Measurements from ENCODE around the gene NPPB.

The NPPB gene

GRCh38 chr1:11856698-11857097 is 2.0 kb downstream of the NPPB start:
- no peak for DNase-seq

DNA sequence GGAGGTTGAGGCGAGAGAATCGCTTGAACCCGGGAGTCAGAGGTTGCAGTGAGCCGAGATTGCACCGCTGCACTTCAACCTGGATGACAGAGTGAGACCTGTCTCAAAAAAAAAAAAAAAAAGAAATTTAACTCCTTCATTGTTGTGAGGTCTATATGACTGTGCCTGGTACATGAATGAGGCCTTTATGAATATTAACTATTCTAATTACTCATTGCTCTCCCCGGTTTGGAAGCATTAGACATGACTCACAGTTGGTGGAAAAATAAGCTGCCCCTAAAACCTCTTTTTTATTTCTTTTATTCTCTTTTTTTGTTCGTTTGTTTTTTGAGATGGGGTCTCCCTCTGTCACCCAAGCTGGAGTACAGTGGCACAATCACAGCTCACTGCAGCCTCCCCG is 3.3 kb downstream of the NPPB start:
- DNase-seq: no peak

DNA sequence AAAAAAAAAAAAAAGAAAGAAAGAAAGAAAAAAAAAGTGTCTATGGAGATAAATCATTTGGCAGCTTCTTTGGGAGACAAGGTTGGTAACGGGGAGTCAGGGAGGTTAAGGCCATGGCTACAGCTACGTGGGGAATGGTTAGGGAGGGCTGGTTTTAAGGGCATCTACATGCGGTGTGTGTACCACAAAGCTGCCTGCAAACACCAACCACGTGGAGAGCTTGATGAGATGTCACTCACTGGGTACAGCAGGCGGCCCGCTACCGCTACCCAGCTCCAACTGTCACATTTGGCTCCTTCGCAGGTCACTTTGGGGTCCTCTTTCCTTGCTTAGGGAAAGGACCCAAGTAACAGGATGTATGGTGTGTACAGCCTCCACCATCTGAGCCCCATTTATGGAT is 4.2 kb downstream of the NPPB start:
- DNase-seq: no peak

GRCh38 chr1:11851180-11851579 is 7.6 kb downstream of the NPPB start:
- no peak for DNase-seq

DNA sequence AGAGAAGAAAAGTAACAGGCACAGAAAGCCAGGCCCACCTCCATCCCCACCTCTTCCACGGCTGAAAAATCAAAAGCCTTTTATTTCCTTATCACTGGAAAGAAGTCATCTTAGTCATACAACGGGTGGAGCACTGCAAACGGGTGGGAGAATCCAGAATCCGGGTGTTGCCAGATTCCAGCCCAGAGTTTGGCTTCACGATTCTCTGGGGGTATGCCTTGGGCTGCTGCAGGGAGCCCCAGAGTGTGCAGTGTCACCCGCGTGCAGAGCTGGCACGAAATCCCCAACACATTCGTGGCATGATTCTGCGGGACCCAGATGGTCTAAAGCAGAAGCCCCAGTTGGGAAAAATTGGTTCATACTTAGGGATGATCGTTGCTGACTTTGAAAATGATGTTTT is 8.6 kb downstream of the NPPB start:
- no peak for DNase-seq

- DNase-seq: no peak
Observed at GRCh38 chr1:11848373-11848700, 10.4 kb downstream of the NPPB start.

DNA sequence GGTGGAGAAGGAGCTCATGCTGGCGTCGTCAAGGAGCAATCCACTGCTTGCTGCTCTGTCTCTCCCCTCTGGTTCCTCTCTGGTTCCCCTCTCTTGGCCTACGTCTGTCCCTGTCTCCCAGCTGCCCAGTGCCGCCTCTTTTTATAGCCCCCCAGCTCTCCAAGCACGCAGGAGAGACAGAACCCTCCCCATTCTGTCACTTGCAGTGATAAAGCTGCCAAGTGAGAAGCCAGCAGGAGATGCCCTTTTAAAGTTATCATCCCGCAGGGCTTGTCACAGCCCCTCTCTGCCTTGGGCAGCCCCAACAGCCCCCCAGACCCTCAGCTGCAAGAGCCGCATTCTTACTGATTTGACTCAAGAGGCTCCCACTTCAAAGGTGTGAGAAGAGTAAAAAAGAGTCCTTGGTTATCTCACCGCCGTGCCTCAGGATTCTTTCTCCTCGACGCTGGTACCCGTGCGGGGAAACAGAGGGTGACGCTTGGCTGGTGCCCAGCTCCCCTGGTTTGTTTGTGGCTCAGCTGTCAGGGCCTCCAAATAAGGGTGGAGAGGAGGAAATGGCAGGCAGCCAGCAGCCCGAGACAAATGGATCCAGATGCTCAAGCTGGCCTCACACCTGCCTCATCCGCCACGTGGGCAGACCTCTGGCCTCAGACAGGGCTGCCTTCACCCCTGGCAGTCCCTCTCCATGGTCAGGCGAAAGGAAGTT is 10.9 kb downstream of the NPPB start, which contains the start of gene NPPA:
NPPA (minus strand) TSS at position 117 of the 706 bp plus-strand sequence; CDS start at position 18, 99 bp downstream.
- no peak for DNase-seq

- no peak for DNase-seq
Observed at GRCh38 chr1:11845641-11846335, 13.0 kb downstream of the NPPB start.

DNA sequence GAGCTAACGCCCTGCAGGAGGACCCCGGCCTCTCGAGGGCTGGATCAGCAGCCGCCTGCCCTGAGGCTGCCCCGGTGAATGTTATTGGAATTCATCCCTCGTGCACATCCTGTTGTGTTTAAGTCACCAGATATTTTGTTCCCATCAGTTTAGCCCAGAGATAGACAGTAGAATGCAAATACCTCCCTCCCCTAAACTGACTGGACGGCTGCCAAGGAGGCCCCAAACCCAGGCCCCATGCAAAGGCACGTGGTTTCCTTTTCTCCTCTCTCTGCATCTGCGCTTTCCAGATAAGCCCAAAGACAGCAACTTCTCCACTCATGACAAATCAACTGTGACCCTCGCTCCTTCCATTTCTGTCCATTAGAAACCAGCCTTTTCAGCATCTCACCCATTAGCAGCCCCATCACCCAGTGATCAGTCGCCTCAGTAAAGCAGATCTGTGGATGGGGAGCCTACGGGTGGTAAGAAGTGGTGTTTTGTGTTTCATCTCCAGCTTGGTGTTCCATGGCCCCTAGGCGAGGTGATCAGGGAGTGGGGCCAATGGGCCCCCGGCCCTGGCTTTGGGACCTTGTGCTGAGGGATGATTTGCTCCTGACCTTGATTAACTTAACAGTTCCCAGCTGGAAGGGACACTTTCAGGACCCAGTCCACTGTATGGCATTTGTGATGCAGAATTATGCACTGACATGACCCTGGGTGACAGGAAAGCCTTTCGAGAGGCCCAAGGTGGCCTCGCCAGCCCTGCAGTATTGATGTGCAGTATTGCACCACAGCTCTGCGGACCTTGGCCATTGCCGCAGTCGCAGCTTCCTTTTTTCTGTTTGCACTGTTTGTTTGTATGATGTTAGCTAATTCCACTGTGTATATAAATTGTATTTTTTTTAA is 16.3 kb downstream of the NPPB start:
- DNase-seq: no peak

DNA sequence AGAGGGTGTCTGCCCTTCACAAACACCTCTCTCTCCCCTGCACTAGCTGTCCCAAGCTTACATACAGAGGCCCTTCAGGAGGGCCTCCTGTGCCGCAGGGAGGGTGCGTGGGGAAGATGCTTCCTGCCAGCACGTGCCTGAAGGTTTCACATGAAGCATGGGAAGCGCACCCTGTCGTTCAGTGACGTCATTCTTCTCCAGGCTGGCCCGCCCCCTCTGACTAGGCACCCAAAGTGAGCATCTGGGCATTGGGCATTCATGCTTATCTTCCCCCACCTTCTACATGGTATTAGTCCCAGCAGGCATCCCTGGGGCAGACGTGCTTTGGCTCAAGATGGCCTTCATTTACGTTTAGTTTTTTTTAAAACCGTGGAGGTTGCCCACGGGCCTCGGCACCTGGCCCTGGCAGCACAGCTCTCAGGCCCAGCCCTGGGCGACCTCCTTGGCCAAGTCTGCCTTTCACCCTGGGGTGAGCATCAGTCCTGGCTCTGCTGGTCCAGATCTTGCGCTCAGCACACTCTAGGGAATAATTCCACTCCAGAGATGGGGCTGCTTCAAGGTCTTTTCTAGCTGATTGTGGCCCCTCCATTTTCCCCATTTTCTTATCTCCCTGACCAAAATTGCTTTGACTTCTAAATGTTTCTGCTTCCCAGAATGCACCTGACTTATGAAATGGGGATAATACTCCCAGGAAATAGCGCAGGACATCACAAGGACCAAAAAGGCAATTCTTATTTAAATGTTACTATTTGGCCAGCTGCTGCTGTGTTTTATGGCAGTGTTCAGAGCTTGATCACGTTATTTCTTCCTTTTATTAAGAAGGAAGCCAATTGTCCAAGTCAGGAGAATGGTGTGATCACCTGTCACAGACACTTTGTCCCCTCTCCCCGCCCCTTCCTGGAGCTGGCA is 17.2 kb downstream of the NPPB start:
- DNase-seq: no peak

GRCh38 chr1:11839727-11840705 is 18.7 kb downstream of the NPPB start:
- DNase-seq: no peak

GRCh38 chr1:11838349-11839272 is 20.1 kb downstream of the NPPB start:
- DNase-seq: peak; percentile 39 to 68 (median 63)

- no peak for DNase-seq
Observed at GRCh38 chr1:11837767-11838348, 20.9 kb downstream of the NPPB start.

DNA sequence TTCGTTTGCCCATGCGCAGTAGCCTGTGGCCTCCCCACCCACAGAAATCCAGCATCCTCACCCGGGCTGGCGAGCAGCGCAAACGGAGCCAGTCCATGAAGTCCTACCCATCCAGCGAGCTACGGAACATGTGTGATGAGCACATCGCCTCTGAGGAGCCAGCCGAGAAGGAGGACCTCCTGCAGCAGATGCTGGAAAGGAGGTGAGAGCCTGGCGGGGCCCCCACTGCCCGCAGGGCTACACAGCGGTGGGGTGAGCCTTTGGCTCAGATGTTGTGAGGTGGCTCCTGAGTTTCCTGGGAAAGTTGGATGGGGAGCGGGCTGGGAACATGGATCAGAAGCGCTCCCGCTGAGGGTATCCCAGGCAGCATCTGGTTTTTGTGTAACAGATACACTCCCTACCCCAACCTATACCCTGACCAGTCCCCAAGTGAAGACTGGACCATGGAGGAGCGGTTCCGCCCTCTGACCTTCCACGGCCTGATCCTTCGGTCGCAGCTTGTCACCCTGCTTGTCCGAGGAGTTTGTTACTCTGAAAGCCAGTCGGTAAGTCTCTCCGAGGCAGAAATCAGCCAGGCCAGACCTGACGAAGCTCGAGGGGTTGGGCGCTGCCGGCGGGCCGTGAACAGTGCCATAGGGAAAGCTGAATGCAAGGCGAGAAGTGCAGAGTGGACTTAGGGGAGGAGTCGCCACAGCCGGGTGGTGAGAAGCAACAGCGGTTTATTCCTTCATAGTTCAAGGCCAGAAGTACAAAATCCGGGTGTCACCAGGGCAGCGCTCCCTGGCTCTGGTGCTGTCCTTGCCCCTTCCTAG is 21.6 kb downstream of the NPPB start:
- DNase-seq: no peak

DNA sequence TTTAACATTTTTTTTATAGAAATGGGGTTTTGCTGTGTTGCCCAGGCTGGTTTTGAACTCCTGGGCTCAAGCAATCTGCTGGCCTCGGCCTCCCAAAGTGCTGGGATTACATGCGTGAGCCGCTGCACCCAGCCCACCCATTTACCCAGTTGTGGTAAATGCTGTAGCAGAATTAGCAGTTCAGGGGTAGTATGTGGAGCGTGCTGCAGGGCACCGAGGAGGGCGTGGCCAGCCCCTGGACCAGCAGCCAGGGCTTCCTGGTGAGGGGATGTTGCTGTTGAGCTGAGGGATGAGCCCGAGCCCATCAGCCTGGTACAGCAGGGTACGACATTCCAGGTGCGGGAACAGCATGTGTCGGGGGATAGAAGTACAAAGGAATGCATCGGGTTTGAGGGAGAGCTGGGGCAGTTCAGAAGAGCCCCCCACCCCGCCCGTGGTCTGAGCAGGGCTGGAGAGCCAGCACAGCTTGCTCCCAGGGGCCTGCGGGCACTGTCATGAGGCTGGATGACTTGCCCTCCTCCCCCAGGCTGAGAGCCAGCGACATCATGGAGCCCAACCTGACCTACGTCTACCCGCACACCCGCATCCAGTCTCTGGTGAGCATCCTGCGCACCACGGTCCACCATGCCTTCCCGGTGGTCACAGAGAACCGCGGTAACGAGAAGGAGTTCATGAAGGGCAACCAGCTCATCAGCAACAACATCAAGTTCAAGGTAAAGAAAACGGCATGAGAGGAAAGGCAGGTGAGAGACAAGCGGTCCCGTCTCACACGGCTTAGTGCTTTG is 23.1 kb downstream of the NPPB start:
- DNase-seq: no peak

GRCh38 chr1:11833900-11834299 is 24.8 kb downstream of the NPPB start:
- no peak for DNase-seq

- no peak for DNase-seq
Observed at GRCh38 chr1:11833497-11833896, 25.2 kb downstream of the NPPB start.

Measured in T-helper 1 cell (primary cell).